Measurements from ENCODE around the gene BICDL1. TPM values are rescaled to one million over a fixed set of nuclear protein-coding genes. Genes with fewer than 3 reads are reported as not detected.

BICDL1 gene
- polyA plus RNA-seq, 1 experiment = 0.02 TPM

GRCh38 chr12:120048263-120048662 lies 59.2 kb downstream of the BICDL1 start:
- H3K36me3 ChIP-seq (ENCODE audit: control insufficient read depth, insufficient read depth, low read length) = no peaks in the 10 kb centered on the region
- no peak overlapping the region for H3K4me3 ChIP-seq (ENCODE audit: low read depth, low read length)
- DNase-seq (ENCODE audit: low read depth) = no peak
- ChIA-PET CTCF (interaction anchor here (0.7 to 1.6 kb wide), 2 partner anchors 18 to 1819 kb away, joined by 3 read pairs; no protein-coding TSS in a partner anchor), POLR2A (no interaction called here)
- no peaks in the 10 kb centered on the region for H3K27me3 ChIP-seq (ENCODE audit: control insufficient read depth, insufficient read depth, low read length)
- TF ChIP-seq CTCF (IDR thresholded peaks at IDR 0.05; ENCODE audit: insufficient read depth, low read depth, low read length) = no peak

GRCh38 chr12:120049426-120049825 lies 60.4 kb downstream of the BICDL1 start:
- Histone ChIP-seq H3K27me3 (ENCODE audit: control insufficient read depth, insufficient read depth, low read length) (no peaks in the 10 kb centered on the region), H3K36me3 (ENCODE audit: control insufficient read depth, insufficient read depth, low read length) (no peaks in the 10 kb centered on the region), H3K4me3 (ENCODE audit: low read depth, low read length) (no peak overlapping the region)
- CTCF ChIA-PET = no interaction called here
- no peak for TF ChIP-seq CTCF (IDR thresholded peaks at IDR 0.05; ENCODE audit: insufficient read depth, low read depth, low read length)
- DNase-seq (ENCODE audit: low read depth) = no peak
- POLR2A ChIA-PET = no interaction called here

- ChIA-PET CTCF (no interaction called here), POLR2A (no interaction called here)
- H3K4me3 ChIP-seq (ENCODE audit: low read depth, low read length) = no peak overlapping the region
- TF ChIP-seq CTCF (IDR thresholded peaks at IDR 0.05; ENCODE audit: insufficient read depth, low read depth, low read length) = no peak
- H3K27me3 ChIP-seq (ENCODE audit: control insufficient read depth, insufficient read depth, low read length) = no peaks in the 10 kb centered on the region
- DNase-seq (ENCODE audit: low read depth) = no peak
- H3K36me3 ChIP-seq (ENCODE audit: control insufficient read depth, insufficient read depth, low read length) = no peaks in the 10 kb centered on the region
These were observed 62.5 kb downstream of the BICDL1 start for GRCh38 chr12:120051535-120051934.

DNA sequence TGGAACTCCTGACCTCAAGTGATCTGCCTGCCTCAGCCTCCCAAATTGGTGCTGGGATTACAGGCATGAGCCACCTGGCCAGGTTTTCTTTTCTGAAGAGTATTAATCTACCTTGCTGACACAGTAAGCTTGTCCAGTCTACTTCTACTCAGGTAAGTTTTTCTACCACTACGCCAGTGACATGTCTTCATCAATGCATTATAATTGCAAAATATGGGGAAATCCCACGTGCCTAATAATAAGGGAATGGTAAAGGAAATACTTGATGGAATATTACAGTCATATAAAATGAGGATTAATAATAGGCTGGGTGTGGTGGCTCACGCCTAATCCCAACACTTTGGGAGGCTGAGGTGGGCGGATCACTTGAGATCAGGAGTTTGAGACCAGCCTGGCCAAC lies 65.3 kb downstream of the BICDL1 start:
- Histone ChIP-seq H3K36me3 (ENCODE audit: control insufficient read depth, insufficient read depth, low read length) (no peaks in the 10 kb centered on the region), H3K4me3 (ENCODE audit: low read depth, low read length) (no peak overlapping the region), H3K27me3 (ENCODE audit: control insufficient read depth, insufficient read depth, low read length) (no peaks in the 10 kb centered on the region)
- no peak for DNase-seq (ENCODE audit: low read depth)
- TF ChIP-seq CTCF (IDR thresholded peaks at IDR 0.05; ENCODE audit: insufficient read depth, low read depth, low read length) = no peak
- ChIA-PET POLR2A (no interaction called here), CTCF (no interaction called here)

GRCh38 chr12:120055231-120056000 lies 66.4 kb downstream of the BICDL1 start:
- POLR2A ChIA-PET = no interaction called here
- no peak for DNase-seq (ENCODE audit: low read depth)
- CTCF ChIA-PET = interaction anchor here (1.1 kb wide), 1 partner anchor 32 kb away, joined by 3 read pairs; no protein-coding TSS in a partner anchor
- Histone ChIP-seq H3K27me3 (ENCODE audit: control insufficient read depth, insufficient read depth, low read length) (no peaks in the 10 kb centered on the region), H3K36me3 (ENCODE audit: control insufficient read depth, insufficient read depth, low read length) (no peaks in the 10 kb centered on the region), H3K4me3 (ENCODE audit: low read depth, low read length) (no peak overlapping the region)
- no peak for TF ChIP-seq CTCF (IDR thresholded peaks at IDR 0.05; ENCODE audit: insufficient read depth, low read depth, low read length)
